ENCODE results near the gene RSAD1. TPM values are rescaled to one million over a fixed set of nuclear protein-coding genes. Genes with fewer than 3 reads are reported as not detected.

The RSAD1 gene
- total RNA-seq, 4 donors from 2014 or later, result 10.7 to 26.3 (median 21.3) TPM

- ATAC-seq, result no peak
- H3K4me3 ChIP-seq, result no peak overlapping the region
- no peak overlapping the region for H3K27ac ChIP-seq
- no peaks in the 10 kb centered on the region for H3K27me3 ChIP-seq
- WGBS, 2 donors (ENCODE audit: low coverage in 1 of 2), result 78 to 81% methylated on average over 7 to 12 of the region's 16 CpGs
- no peaks in the 10 kb centered on the region for H3K4me1 ChIP-seq
- no peak for TF ChIP-seq POLR2A (IDR thresholded peaks at IDR 0.05)
- TF ChIP-seq POLR2AphosphoS5 (IDR thresholded peaks at IDR 0.05), result no peak
- no peak for TF ChIP-seq EP300 (IDR thresholded peaks at IDR 0.05)
- TF ChIP-seq CTCF (IDR thresholded peaks at IDR 0.05), result no peak
- peaks cover 0 to 44% of the 10 kb centered on the region in 2 donors for H3K36me3 ChIP-seq
- H3K9me3 ChIP-seq, result no peaks in the 10 kb centered on the region
Observed at GRCh38 chr17:50458701-50459676, 19.7 kb upstream of the RSAD1 start.

GRCh38 chr17:50459756-50460155 lies 18.9 kb upstream of the RSAD1 start:
- H3K27ac ChIP-seq, result no peak overlapping the region
- peaks cover 0 to 44% of the 10 kb centered on the region in 2 donors for H3K36me3 ChIP-seq
- H3K4me3 ChIP-seq, result no peak overlapping the region
- 40% methylated on average over 1 of the region's 4 CpGs; no CpG with 5 or more reads in 1 of the 2 donors for WGBS, 2 donors (ENCODE audit: low coverage in 1 of 2)
- H3K27me3 ChIP-seq, result no peaks in the 10 kb centered on the region
- H3K4me1 ChIP-seq, result no peaks in the 10 kb centered on the region
- H3K9me3 ChIP-seq, result no peaks in the 10 kb centered on the region
- TF ChIP-seq POLR2AphosphoS5 (IDR thresholded peaks at IDR 0.05) (no peak), POLR2A (IDR thresholded peaks at IDR 0.05) (no peak), EP300 (IDR thresholded peaks at IDR 0.05) (no peak), CTCF (IDR thresholded peaks at IDR 0.05) (no peak)
- ATAC-seq, result no peak

GRCh38 chr17:50460831-50461526 lies 17.7 kb upstream of the RSAD1 start:
- no peak overlapping the region for H3K4me3 ChIP-seq
- no peak for ATAC-seq
- no peak for TF ChIP-seq POLR2AphosphoS5 (IDR thresholded peaks at IDR 0.05)
- TF ChIP-seq CTCF (IDR thresholded peaks at IDR 0.05), result no peak
- TF ChIP-seq POLR2A (IDR thresholded peaks at IDR 0.05), result no peak
- TF ChIP-seq EP300 (IDR thresholded peaks at IDR 0.05), result no peak
- WGBS, 2 donors (ENCODE audit: low coverage in 1 of 2), result 100% methylated on average over 2 of the region's 9 CpGs; no CpG with 5 or more reads in 1 of the 2 donors
- peaks cover under 1% of the 10 kb centered on the region for H3K27me3 ChIP-seq
- H3K9me3 ChIP-seq, result no peaks in the 10 kb centered on the region
- H3K4me1 ChIP-seq, result no peaks in the 10 kb centered on the region
- H3K36me3 ChIP-seq, result peaks cover 0 to 43% of the 10 kb centered on the region in 2 donors
- no peak overlapping the region for H3K27ac ChIP-seq

- TF ChIP-seq EP300 (IDR thresholded peaks at IDR 0.05), result no peak
- TF ChIP-seq POLR2A (IDR thresholded peaks at IDR 0.05), result no peak
- TF ChIP-seq POLR2AphosphoS5 (IDR thresholded peaks at IDR 0.05), result no peak
- TF ChIP-seq CTCF (IDR thresholded peaks at IDR 0.05), result no peak
- ATAC-seq, result no peak
- Histone ChIP-seq H3K27ac (no peak overlapping the region), H3K4me3 (no peak overlapping the region), H3K27me3 (peaks cover 7% of the 10 kb centered on the region), H3K4me1 (no peaks in the 10 kb centered on the region), H3K36me3 (peaks cover 0 to 43% of the 10 kb centered on the region in 2 donors), H3K9me3 (no peaks in the 10 kb centered on the region)
- 80% methylated on average over 1 to 5 of the region's 14 CpGs for WGBS, 2 donors (ENCODE audit: low coverage in 1 of 2)
Observed at GRCh38 chr17:50461550-50462132, 17.0 kb upstream of the RSAD1 start.

Measured in gastroesophageal sphincter (tissue), 4 donors.